Measurements from ENCODE around the gene GPSM1. TPM values are rescaled to one million over a fixed set of nuclear protein-coding genes. Genes with fewer than 3 reads are reported as not detected.

Gene GPSM1
- total RNA-seq, 1 experiment from 2014 or later: 14.2 TPM

- TF ChIP-seq FOXP4 (CRISPR knock-in tag; IDR thresholded peaks at IDR 0.05) (no peak), IRF2 (CRISPR knock-in tag; IDR thresholded peaks at IDR 0.05; ENCODE audit: borderline replicate concordance, low read depth) (no peak), USF1 (CRISPR knock-in tag; IDR thresholded peaks at IDR 0.05) (no peak), ZNF423 (CRISPR knock-in tag; IDR thresholded peaks at IDR 0.05) (no peak), FOXP1 (CRISPR knock-in tag; IDR thresholded peaks at IDR 0.05; ENCODE audit: borderline replicate concordance) (no peak), AR (CRISPR knock-in tag; IDR thresholded peaks at IDR 0.05) (no peak)
Observed at GRCh38 chr9:136354592-136355085, 27.3 kb downstream of the GPSM1 start (continued).

GRCh38 chr9:136355616-136356557, 28.5 kb downstream of the GPSM1 start:
- no peak overlapping the region for H3K27ac Mint-ChIP-seq
- no peak for TF ChIP-seq NR3C1 (CRISPR knock-in tag; conservative IDR thresholded peaks at IDR 0.05; ENCODE audit: low read depth)
- no peak for TF ChIP-seq ETV6 (CRISPR knock-in tag; IDR thresholded peaks at IDR 0.05)
- TF ChIP-seq E2F1 (CRISPR knock-in tag; IDR thresholded peaks at IDR 0.05): no peak
- TF ChIP-seq FOXK1 (CRISPR knock-in tag; IDR thresholded peaks at IDR 0.05): no peak
- TF ChIP-seq ZNF121 (CRISPR knock-in tag; IDR thresholded peaks at IDR 0.05): no peak
- no peak for TF ChIP-seq SMAD3 (CRISPR knock-in tag; IDR thresholded peaks at IDR 0.05; ENCODE audit: borderline replicate concordance)
- no peak for TF ChIP-seq ZNF512 (CRISPR knock-in tag; IDR thresholded peaks at IDR 0.05; ENCODE audit: borderline replicate concordance)
- no peak for TF ChIP-seq E2F4 (CRISPR knock-in tag; IDR thresholded peaks at IDR 0.05; ENCODE audit: borderline replicate concordance, low read depth)
- ATAC-seq: no peak
- no peak for DNase-seq (ENCODE audit: low spot score)
- no peak overlapping the region for H3K4me3 Mint-ChIP-seq
- H3K4me1 Mint-ChIP-seq: no peaks in the 10 kb centered on the region
- H3K27me3 Mint-ChIP-seq (ENCODE audit: low read depth): no peaks in the 10 kb centered on the region
- no peaks in the 10 kb centered on the region for H3K36me3 Mint-ChIP-seq
- no peaks in the 10 kb centered on the region for H3K9me3 Mint-ChIP-seq
- CTCF ChIA-PET: interaction anchor here (1.1 kb wide), 1 partner anchor 10 kb away, joined by 4 read pairs; no protein-coding TSS in a partner anchor
- POLR2A ChIA-PET: no interaction called here

Measured in WTC11 (cell line).